Caki2 (cell line): ENCODE measurements around the gene PRX. TPM values are rescaled to one million over a fixed set of nuclear protein-coding genes. Genes with fewer than 3 reads are reported as not detected.
"Not testable (repeated sequence)": the region's sequence is repeated elsewhere in the genome, so short reads cannot be mapped to it uniquely, and the experiment has no call there.

Experiments
- DNase-seq: peaks from one replicate; pipeline ENCODE4 v3.0.0-alpha.2; 2015; ENCODE audit warnings: low read depth
- in situ Hi-C: cut with HindIII; loops from 2 replicates; pipeline ENCODE4 v1.10.0; 2016; ENCODE audit warnings: low sequenced_read_pairs, low pct_unique_long_range_greater_than_20kb, mixed read lengths
- total RNA-seq: library from RNA; depleted of rRNA; stranded (reverse); fragments of >200 nt; shearing (Covaris generic); gene quantifications from 2 replicates; pipeline ENCODE4 v1.2.3, GENCODE V29; 2014; ENCODE audit warnings: low replicate concordance

Gene PRX
- total RNA-seq, 1 experiment from 2014 or later: 5.3 TPM

DNA sequence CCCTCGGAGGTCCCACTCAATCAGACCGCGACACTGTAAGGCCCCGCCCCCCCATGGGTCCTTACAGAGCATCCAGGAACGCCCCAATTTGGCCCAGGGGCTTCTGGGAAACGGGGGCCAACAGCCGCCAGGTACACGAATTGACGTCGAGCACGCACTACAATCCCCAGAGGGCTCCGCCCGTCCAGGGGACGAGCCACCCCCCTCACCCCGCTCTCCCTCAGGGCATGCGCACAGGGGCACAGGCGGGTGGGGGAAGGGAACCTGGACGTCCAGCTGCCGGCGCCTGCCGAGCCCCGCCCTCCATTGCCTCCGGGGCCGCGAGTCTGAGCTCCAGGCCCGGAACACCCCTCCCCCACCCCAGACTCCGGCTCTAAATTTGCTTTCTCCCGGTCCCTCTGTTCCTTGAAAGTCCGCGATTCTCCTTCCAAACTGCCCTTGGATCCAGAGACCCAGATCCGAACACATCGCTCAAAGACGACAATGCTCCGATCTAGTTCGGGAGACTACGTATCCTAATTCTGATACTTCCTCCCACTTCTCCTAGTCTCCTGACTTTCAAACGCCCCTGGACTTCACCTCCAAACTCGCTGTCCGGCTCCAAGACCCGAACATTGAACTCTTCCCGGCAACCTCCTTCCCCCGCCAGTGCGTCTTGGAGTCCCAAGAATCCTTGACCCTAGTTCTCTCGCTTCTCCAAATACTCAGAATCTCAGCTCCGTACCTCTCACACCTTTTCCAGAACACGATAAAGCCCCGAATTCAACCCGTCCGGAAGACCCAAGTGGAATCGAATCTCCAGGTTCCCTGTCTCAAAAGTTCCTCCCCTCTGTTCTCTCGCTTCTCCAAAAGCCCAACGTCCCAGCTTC is 30.2 kb upstream of the PRX start:
- DNase-seq: peak; percentile 100
- in situ Hi-C loops: no loop called here

DNA sequence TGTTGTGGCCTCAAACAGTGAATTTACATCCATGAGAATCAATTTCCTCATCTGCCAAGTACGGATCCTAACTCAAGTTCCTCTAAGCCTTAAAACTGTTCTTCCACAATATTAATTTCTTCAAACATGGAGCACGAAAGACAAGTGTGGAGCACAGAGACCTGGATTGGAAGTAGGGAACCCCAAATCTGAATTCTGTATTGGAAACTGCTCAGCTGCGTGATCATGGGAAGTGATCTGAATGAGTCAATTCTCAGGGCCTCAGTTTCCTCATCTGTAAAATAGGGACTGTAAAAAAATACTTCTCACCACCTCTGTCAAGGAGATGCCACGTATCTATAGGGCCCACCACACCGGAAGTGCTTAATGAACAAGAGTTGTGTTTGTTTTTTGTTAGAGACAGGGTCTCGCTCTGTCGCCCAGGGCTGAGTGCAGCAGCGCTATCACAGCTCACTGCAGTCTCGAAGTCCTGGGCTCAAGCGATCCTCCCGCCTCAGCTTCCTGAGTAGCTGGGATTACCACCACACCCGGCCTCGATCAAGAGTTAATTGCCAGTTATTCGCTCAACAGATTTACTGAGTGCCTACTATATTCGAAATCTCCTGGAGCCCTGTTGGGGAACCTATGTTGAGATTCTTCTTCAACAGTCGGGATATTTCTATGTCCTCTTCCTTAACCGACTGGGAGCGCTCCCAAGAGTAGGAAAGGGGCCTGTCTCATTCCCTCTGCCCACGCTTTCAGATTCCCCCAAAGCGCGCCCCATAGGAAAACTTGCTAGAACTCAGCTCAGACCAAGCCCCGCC is 29.4 kb upstream of the PRX start:
- in situ Hi-C loops: no loop called here
- DNase-seq: no peak

DNA sequence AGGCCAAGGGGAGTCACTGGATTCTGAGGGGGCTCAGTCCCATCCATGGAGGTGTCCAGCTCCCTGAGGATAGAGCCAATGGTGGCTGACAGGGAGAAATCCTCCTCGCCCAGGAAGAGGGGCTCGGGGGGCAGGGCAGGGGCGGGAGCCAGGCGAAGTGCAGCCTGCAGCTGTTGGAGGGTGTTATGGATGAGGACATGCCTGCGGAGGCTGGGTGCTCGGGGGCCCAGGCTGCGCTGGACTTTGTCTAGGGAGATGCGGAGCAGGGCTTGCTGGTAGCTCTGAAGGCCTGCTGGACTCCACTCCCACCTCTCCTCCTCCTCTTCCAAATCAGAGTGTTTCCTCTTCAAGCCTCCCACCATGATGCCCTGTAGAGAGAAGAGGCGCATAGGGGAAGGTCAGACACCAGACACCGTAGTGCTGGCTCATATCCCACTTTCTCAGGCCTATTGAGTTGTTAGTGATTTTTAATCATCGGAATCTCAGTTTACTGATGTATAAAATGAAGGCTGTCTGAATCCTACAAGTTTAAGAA is 28.6 kb upstream of the PRX start:
- in situ Hi-C loops: no loop called here
- no peak for DNase-seq

DNA sequence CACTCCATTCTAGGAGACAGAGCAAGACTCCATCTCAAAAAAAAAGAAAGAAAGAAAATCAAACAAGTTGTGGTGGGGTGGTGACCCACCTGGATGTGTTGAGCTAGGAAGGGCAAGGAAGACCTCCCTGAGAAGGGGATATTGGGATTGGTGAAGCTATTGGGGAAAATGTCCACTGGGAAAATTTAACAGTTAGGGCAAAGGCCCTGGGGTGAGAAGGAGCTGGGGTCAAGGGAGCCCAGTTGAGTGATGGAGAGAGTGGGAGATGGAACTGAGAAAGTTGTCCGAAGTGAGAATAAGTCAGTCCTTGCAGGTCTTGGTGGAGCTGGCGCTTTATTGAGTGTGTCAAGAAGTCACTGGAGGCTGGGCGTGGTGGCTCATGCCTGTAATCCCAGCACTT is 25.1 kb upstream of the PRX start:
- in situ Hi-C loops: no loop called here
- DNase-seq: no peak

DNA sequence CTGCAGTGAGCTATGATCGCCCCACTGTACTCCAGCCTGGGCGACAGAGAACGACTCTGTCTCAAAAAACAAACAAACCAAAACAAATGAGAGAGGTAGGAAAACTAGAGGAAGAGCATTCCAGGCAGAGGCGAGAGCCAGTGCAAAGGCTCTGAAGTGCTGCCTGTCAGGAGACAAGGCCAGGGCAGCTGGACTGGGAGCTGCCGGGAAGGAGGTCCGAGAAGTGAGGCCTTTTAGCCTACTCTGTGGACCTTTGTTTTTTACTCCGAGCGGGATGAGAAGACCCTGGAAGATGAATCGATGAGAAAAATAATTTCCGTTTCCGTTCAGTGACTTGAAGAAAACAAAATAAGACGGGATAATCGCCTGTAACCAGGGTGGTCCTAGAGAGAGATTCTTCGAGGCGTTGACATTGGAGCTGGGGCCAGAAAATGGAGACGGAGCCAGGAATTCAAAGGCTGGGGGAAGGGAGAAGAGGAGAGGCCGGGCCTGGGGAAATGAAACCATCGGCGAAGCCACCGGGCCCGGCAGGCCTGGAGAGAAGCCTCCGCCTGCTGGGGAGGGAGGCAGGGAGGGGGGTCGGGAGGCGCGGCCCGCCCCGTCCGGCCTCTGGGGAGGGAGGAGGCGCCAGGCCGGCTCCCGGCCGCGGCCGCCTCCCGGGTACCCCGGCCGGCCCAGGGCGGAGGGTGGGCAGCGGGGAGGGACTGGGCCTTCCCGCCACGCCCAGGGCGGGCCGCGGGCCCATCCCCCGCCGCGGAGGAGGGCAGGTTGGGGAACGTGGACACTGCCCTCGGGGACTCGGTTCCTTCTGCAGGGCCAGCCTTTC is 20.4 kb upstream of the PRX start:
- in situ Hi-C loops: no loop called here
- DNase-seq: peak; percentile 96

DNA sequence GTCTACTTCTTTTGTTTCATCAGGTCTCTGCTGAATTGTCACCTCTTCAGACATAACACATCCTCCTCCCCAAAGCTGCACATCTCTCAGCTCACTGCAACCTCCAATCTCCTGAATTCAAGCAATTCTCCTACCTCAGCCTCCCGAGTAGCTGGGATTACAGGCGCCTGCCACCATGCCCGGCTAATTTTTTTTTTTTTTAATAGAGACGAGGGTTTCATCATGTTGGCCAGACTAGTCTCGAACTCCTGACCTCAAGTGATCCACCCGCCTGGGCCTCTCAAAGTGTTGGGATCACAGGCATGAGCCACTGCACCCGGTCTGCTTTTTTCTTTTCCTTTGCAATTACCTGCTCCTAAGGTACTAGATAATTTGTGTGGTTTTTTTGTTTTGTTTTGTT is 19.6 kb upstream of the PRX start:
- in situ Hi-C loops, DNase-seq: not testable (repeated sequence)

DNA sequence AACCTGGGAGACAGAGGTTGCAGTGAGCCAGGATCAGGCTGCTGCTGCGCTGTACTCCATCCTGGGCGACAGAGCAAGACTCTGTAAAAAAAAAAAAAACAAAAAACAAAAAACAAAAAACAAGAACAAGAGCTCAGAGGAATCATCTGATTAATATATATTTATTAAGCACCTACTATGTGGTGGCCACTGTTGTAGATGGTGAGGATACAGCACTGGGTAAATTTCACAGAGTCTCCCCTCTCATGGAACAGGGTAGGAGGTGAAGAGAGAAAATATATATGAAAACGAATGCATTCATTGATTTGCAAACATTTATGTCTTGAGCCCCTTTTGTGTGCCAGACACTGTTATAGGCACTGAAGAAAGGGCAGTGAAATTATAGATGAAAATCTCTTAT is 18.5 kb upstream of the PRX start:
- in situ Hi-C loops: no loop called here
- no peak for DNase-seq

DNA sequence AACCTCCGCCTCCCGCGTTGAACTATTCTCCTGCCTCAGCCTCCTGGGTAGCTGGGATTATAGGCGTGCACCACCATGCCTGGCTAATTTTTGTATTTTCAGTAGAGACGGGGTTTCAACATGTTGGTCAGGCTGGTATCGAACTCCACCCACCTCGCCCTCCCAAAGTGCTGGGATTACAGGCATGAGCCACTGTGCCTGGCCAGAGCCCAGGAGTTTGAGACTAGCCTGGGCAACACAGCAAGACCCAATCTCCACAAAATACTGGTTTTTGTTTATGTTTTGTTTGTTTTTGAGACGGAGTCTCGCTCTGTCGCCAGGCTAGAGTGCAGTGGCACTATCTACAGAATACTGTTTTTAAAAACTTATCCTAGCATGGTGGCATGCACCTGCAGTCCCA is 17.1 kb upstream of the PRX start:
- DNase-seq, in situ Hi-C loops: not testable (repeated sequence)

DNA sequence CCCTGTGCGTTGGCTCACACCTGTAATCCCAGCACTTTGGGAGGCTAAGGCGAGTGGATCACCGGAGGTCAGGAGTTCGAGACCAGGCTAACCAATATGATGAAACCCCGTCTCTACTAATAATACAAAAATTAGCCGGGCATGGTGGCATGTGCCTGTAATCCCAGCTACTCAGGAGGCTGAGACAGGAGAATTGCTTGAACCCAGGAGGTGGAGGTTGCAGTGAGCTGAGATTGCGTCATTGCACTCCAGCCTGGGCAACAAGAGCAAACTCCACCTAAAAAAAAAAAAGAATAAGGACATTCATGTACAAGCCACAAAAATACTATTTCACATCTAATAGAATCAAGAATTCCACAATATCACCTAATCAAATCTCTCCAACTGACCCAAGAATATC is 15.0 kb upstream of the PRX start:
- in situ Hi-C loops, DNase-seq: not testable (repeated sequence)

DNA sequence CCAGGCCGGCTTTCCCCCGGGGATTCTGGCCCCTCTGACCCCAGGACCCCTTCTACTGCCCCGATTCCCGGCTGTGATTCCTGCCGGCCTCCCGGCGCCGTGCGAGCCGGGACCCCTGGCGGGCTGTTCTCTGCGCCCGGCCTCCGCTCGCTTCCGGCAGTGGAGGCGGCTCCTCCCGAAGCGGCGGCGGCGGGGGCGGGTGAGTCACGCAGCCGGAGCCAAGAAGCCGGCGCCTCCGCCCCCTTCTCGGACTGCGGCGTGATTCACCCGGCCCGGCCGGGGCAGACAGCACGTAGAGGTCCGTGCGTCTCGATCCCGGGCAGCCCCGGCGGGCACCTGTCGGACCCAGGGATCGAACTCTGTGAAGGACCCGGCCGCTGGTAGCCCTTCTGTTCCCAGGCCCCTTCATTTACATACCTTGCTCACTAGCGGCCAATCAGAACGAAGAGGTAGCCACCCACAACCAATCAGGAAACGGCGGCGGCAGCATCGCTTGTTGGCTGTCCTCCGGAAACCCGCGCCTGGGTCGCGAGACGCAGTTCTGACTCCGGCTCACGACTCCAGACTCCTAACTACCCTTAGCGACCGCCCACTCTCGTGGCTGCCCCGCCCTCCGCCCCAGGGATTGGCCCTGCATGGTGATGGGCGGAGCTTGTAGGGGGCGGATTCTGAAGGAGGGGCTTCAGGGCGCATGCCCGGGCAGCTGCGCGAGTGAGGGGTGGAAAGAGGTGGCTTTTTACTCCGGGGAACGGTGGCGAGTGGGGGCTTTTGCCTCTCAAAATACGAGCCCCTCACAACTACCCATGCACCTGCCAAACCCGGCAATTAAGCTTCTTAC is 12.5 kb upstream of the PRX start, which contains the start of gene SERTAD1:
Gene SERTAD1 (minus strand): TSS at position 543 of the 838 bp plus-strand sequence. CDS start 2,446 bp downstream, outside the sequence.
- in situ Hi-C loops: no loop called here
- DNase-seq: peak; percentile 100

DNA sequence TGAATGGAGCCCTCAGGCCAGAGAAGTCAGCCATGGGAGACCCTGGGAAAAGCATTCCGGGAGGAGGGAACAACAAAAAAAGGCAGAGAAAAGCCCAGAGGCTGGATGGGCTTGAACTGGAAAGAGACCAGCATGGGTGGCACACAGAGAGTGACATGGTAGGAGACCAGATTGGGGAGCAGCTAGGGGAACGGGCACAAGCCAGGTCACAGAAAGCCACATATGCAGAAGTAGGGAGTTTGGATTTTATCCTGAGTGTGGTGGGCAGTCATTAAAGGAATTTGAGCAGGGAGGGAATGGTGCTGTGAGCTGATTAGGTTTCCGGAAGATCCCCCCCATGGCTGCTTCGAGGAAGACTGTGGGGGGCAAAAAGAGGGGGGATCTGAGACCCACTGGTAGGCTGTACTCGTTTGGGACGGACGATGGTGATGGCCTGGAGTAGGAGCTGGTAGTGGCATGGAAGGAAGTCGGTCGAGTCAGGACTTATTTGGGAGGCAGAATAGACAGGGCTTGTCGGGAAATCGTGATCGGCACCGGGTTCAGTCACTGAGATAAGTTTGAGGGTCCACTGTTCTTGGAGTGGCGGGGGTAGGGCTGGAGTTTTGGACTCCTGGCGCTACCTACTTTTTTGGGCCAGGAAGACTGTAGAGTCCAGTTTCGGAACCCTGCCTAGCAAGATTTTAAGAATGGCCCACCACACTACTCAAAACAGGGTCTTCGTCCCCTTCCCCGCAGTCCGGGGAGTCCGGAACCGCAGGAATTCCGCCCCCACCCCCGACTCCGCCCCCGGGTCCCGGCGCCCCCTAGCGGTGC is 11.7 kb upstream of the PRX start:
- in situ Hi-C loops: no loop called here

DNA sequence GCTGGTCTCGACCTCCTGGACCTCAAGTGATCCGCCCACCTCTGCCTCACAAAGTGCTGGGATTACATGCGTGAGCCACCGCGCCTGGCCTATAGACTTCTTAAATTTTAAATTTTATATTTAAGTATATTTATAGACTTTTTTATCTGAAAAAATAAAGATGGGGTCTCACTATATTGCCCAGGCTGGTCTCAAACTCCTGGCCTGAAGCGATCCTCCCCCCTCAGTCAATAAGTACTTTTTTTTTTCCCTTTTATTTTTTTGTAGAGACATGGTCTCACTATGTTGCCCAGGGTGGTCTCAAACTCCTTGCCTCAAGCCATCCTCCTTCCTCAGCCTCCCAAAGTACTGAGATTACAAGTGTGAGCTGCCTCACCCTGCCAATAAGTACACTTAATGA is 10.8 kb upstream of the PRX start:
- no peak for DNase-seq
- in situ Hi-C loops: no loop called here

More for the DNA sequence above, 11.7 kb upstream of the PRX start:
- DNase-seq: peak; percentile 44

DNA sequence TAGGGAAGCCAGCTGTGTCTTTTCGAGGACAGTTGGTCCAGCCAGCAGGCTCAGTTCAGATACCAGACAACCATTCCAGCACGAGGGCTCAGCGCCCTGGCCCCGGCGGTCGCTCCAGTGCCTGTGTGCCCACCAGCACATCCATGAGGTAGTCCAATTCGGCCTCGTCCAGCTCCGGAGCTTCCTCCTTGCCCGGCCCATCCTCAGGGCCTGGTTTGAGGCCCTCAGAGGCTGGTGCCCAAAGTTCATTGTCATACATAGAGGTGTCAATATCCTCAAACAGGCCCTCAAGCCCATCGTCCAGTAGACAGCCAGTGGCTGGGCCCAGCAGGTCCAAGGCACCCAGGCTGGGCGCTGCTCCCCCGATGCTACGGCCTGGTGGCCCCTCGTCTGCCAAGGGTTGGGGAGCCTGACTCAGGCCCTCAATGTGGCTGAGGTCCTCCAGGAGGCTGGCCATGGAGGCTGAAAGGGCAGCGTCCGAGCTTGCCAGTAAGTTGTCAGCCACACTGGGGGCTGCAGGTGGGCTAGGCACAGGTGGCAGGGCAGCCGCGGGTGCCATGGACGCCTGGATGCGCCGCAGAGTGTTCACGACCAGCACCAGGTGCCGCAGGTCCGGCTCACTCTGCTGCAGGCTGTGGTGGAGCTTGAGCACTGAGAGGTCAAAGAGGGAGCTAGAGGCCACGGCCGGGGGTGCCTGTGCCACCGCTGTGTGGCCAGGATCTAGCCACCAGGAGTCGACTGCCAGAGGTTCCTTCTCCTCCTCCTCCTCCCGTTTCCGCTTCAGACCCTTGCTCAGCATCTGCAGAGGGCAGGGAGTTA is 9.8 kb upstream of the PRX start:
- in situ Hi-C loops: no loop called here
- no peak for DNase-seq

DNA sequence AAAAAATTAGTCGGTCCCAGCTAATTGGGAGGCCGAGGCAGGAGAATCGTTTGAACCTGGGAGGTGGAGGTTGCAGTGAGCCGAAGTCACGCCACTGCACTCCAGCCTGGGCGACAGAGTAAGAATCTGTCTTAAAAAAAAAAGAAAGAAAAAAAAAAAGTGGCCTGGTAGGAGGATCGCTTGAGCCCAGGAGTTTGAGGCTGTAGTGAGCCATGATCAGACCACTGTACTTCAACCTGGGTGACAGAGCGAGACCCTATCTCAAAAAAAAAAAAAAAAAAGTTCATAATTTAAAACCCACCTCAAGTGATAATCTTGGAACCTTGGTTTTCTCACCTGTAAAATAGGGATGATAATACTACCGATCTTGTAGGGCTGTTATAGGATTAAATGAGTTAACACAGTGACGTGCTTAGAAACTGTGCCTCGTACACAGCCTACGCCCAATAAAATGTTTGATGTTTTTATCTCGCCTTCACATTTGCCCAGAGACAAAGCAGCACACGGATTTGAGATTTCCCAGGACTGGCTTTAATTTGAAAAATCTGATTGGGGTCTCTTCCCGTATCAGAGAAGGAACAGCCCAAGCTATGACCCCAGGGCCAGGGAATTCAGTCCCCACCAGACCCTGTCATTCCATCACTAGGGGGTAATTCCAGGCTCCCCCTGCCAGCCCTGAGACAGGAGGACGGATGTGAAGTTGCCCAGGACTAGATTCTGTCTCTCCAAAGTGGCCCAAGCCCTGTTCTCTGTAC is 9.0 kb upstream of the PRX start:
- in situ Hi-C loops: no loop called here
- no peak for DNase-seq
